Stimulated activated CD8-positive, alpha-beta memory T cell treated with anti-CD3 and anti-CD28 coated beads, Interleukin-12 subunit alpha, Interleukin-12 subunit beta, amount 100 ng/mL, for 24 hours (primary cell): ENCODE data around the gene ANO3.

Experiments used
- DNase-seq: peaks from one replicate; pipeline ENCODE4 v3.0.0-alpha.2; 2020; ENCODE audit errors: extremely low read depth

The ANO3 gene

GRCh38 chr11:26359055-26359454 is 27.1 kb downstream of the ANO3 start:
- no peak for DNase-seq

DNA sequence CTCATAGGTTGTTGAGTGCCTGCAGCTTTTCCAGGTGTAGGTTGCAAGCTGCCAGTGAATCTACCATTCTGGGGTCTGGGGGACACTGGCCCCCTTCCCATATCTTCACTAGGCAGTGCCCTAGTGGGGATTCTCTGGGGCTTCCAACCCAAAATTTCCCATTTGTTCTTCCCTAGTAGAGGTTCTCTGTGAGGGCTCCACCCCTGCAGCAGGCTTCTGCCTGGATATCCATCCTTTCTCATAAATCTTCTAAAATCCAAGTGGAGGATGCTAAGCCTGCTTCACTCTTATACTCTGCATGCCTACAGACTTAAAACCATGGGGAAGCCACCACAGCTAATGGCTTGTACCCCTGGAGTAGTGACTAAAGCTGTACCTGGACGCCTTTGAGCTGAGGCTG is 33.4 kb downstream of the ANO3 start:
- no peak for DNase-seq

DNA sequence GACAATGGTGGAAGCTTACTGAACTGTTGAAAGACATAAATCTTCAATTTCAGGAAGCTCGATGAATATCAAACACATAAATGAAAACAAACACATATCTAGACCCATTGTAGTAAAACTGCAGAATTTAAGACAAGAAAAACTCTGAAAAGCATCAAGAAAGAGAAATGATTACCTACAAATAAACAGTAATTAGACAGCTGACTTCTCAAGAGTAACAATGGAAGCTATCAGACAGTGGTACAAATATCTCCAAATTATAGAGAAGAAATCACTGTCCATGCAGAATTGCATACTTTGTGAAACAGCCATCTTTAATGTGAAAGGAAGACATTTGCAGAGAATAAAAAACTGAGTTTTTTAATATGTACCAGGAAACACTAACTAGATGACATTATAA is 45.7 kb downstream of the ANO3 start:
- DNase-seq = no peak

DNA sequence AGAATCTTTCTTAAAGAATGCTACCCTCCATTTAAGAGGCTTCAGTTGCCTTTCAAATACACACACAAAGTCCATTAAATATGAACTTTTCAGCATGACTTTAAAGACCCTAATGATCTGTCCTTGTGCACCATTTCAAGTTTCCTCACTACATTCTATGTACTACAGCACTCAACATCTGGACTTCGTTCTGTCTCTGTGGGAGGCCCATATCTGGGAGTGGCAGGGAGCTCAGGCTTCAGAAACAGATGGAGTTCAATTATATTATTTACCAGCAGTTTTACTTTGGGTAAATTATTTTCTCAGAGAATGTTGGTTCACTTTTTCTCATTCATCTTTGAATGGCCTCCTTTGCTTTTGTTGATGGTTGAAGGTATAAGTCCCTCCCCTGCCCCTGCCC is 67.4 kb downstream of the ANO3 start:
- no peak for DNase-seq

GRCh38 chr11:26410706-26411366 is 78.9 kb downstream of the ANO3 start:
- no peak for DNase-seq

DNA sequence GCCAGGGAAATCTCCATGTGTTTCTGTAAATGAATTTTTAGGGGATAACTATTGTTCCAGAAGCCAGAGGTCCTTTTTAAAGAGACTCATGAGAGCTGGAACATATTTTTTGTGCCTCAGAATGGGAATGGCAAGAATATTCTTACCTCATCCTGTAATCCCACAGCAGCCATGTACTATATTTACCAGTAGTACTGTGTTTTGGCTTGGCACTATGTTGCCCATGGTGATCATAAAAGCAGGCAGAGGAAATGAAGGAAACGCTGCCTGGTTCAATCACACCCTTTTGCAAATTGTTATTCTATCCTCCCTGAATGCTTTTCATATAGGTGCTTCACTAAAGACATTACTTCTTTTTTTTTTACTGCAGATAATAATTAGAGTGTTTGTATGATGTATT is 81.0 kb downstream of the ANO3 start:
- no peak for DNase-seq

DNA sequence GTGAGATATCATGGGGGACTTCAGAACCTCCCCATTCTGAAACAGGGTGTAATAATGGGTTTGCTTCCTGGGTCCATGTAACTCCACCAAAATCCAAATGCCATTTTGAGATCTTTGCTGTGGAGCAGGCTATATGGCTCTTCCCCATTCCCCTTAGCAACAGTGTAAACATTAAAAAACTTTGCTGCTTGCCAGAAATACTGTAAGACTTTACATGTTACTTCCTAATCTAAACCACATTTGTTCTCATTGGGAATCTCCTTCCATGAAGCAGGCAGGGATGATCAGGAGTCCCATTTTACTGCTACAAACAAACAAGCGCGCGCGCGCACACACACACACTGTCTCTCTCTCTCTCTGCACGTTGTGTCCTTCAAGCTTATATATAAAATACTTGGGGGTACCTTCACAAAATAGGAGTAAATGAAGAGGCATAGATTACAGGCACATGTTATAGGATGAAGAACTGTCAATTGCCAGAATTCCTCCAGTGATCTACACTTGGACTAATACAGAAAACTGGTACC is 86.5 kb downstream of the ANO3 start:
- DNase-seq = no peak

GRCh38 chr11:26420331-26420730 is 88.4 kb downstream of the ANO3 start:
- DNase-seq = no peak

- DNase-seq = no peak
Observed at GRCh38 chr11:26424255-26424654, 92.3 kb downstream of the ANO3 start.

- no peak for DNase-seq
Observed at GRCh38 chr11:26439854-26440253, 107.9 kb downstream of the ANO3 start.

DNA sequence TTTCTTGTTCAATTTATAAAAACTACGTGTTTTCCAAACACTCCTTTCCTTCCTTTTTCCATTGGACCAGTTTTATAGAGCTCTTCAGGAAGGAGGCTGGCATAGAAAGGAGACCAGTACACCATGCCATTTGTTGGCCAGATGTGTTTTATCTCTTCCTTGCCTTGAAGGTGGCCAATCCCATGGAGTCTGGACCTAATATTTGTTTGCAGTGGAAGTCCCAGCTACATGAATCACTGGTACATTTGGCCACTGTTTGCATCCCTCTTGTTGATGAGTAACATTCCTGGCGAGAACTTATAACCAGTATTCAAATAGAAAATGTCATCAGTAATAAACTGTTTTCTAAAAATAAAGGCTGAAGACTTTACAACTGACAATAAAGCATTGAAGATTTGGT is 110.2 kb downstream of the ANO3 start:
- DNase-seq = no peak

DNA sequence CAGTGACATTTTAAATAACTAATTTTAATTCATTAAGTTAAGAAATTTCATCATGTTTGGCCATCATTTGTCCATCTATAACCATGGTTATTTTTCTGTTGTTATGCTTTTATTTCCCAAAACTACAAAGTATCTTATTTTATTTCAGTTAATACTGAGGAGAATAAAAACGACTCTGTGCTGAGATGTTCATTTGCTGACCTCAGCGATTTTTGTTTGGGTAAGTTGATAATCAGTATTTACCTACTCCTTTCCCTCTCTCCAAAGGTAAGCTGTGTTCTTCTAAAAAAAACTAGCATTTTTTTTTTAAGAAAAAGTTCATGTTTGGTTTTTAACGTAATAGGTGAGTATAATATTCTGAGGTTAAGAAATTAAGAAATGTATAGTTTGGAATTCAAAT is 111.7 kb downstream of the ANO3 start:
- no peak for DNase-seq

DNA sequence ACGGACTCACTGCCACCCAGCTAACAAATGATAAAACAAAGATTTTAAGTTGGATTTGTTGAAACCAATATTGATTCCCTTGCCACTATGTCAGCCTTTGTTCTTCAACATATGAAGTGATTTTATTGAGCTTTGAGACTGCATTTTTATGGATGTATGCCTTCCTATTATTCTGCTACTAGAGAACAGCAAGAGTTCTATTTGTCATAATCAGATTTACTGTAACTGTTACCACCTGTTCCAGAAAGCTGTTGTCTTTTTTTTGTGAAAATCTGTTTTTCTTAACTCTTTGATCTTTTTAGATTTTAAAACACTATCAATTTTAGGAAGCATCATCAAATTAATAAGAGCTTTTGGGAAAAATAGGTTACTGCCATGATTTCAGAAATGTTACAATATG is 125.7 kb downstream of the ANO3 start:
- no peak for DNase-seq

GRCh38 chr11:26465274-26465673 is 133.3 kb downstream of the ANO3 start:
- no peak for DNase-seq

DNA sequence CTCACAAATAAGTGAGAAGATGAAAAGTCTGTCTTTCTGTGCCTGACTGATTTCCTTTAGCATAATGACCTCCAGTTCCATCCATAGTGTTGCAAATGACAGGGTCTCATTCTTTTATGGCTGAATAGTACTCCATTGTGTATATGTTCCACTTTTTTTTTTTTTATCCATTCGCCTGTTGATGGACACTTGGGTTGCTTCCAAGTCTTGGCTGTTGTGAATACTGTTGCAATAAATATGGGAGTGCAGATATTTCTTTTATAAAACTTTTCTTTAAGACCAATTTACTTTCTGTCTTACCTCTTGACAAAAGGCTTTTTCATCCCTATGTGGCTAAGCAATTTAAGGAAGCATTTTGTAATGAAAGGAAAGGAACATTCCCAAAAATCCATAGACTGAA is 135.6 kb downstream of the ANO3 start:
- no peak for DNase-seq

GRCh38 chr11:26470992-26471391 is 139.1 kb downstream of the ANO3 start:
- DNase-seq = no peak

DNA sequence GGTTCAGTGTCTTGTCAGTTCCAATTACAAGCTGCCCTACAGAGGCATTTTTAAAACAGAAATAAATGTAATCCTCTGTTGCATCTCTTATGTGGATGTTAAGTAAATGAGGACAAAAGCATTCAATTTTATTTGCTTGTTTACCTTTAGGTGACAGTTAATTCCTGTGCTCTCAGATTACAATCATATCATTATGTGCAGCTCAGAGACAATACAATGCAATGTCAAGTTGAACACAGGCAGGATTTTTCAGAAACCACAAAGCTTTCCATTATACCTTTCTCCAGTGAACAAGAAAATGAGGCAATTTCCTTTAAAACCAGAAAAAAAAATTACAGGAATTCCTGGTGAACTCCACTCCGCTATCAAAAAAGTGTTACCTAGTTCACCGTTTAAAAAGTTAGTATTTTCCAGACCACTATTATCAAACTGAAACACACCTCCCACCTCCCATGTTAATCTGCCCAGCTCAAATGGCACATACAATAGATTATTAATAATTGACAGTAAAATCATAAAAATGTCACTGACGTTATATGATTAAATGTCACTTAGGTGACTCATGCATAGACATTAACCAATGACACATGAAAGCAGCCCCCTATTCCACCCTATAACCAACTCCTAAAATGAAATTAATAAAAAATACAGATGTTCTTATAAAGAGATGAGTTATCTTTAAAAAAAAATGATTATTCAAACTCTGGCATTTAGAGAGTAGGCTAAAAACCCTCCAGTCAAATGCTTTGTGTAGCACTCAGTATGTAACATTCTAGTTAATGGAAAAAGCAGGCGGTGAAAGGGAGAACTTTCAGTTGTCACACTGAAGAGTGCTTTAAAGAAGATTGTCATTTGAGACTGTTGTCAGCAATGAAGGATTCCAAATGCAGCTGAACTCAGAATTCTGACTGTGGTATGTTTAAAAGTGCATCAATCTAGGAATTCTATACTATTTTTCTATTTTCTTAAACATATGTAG is 141.6 kb downstream of the ANO3 start:
- DNase-seq = no peak

DNA sequence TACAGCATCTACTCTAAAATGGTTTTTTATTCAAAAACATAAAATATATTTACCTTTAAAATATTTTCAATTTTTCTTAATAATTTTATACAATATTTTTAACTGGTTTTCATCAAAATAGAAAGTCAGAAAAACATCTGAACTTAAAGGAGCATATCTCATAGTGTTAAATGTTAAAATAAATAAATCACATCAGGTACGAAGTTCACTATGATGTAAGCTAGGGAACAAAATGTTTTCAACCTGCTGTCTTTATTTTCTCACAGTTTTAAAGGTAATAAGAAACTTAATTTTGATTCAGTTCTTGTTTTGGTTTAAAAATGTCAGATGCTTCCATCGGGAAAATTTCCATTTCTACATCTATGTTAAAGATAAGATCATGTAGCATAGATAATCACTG is 142.5 kb downstream of the ANO3 start:
- DNase-seq = no peak

DNA sequence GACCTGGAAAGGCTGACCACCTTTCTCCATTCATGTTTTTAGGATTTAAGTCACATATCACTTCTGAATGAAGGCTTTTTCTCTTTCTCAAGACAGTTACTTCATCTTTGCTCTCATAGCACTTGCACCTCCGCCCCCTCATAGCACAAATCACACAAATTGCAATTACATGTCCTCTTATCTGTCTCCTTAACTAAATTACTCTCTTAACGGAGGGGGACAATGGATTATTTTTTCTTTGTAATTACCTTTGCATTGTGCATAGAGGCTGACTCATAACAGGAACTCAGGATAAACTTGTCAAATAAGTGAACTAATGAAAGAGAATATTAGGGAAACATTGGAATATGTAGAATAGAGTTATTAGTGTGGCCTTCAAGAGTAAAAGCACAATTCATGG is 145.5 kb downstream of the ANO3 start:
- no peak for DNase-seq

DNA sequence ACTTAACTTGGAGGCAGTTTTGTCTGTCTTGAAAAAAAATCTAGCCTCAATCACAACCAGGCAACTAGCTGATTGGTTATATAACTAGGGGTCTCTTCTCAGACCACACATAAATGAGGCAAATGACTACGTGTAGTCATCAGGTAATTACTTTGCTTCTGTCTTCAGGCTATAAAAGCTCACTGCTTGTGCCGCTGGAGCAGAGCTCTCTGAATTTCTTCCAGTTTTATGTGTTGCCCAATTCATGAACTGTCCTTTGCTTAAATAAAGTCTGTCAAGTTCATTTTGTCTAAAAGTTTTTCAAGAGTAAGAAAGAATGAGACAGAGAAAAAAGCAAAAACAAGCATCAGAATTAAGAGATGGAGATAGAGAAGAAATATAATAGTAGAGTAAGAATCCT is 146.8 kb downstream of the ANO3 start:
- DNase-seq = no peak

DNA sequence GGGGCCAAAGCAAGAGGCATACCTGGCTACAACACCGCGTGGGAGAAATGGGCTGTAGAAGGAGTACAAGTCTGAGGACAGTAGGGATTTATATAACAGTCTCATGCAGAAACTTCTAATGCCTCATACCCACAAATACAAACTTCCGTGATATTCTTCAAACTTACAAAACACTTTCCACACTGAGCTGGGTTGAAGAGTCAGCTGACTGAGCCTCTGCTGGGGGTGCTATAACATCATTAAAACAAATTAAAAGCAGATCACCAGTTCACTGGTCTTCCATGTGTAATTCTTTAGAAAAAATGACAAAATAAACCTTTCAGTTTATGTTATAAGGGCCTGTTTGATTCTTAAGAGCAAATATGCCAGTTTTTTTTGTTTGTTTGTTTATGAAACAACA is 148.1 kb downstream of the ANO3 start:
- no peak for DNase-seq

DNA sequence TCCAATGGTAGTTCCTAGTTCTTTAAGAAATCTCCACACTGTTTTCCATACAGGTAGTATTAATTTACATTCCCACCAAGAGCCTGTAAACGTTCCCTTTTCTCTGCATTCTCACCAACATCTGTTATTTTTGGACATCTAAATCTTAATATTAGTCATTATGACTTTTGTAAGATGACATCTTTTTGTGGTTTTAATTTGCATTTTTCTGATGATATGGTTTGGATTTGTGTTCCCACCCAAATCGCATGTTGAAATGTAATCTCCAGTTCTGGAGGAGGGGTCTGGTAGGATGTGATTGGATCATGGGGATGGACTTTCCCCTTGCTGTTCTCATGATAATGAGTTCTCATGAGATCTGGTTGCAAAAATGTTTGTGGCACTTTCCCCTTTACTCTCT is 151.2 kb downstream of the ANO3 start:
- no peak for DNase-seq

GRCh38 chr11:26490546-26490945 is 158.6 kb downstream of the ANO3 start:
- no peak for DNase-seq
